Stimulated activated naive CD8-positive, alpha-beta T cell treated with anti-CD3 and anti-CD28 coated beads, Interleukin-15, amount 100 ng/mL, for 72 hours (primary cell): ENCODE measurements around the gene LGALS3BP.

Experiments
- ATAC-seq: fragments of 150-1000 bp; cut with Tn5 transposase; 2 replicates; pipeline ENCODE4 v1.10.0; 2021; ENCODE audit warnings: mild to moderate bottlenecking, moderate library complexity
- DNase-seq, 2 donors: peaks; one replicate each; pipeline ENCODE4 v3.0.0; 2021 to 2022
- H3K27ac Mint-ChIP-seq, 2 donors: one replicate each; pipeline ENCODE4 v1.8.0; 2022; ENCODE audit warnings: mild to moderate bottlenecking in 2 of 2, mixed read lengths in 2 of 2, moderate library complexity in 2 of 2
- H3K27me3 Mint-ChIP-seq: one replicate; pipeline ENCODE4 v1.8.0; 2022; ENCODE audit warnings: mixed read lengths
- H3K4me1 Mint-ChIP-seq: one replicate; pipeline ENCODE4 v1.8.0; 2022; ENCODE audit warnings: mild to moderate bottlenecking, mixed read lengths
- H3K4me3 Mint-ChIP-seq, 2 donors: one replicate each; pipeline ENCODE4 v1.8.0; 2022; ENCODE audit warnings: mild to moderate bottlenecking in 2 of 2, mixed read lengths in 2 of 2, moderate library complexity in 1 of 2
- H3K9me3 Mint-ChIP-seq, 2 donors: one replicate each; pipeline ENCODE4 v1.8.0; 2022; ENCODE audit warnings: mixed read lengths in 2 of 2

The LGALS3BP gene

GRCh38 chr17:78933959-78934568, 45.7 kb downstream of the LGALS3BP start:
- Mint-ChIP-seq H3K27me3 (no peaks in the 10 kb centered on the region), H3K27ac (no peak overlapping the region), H3K4me1 (peaks cover 15% of the 10 kb centered on the region), H3K9me3 (no peaks in the 10 kb centered on the region), H3K4me3 (no peak overlapping the region)
- ATAC-seq, result no peak
- DNase-seq, result no peak

GRCh38 chr17:78933025-78933958, 46.4 kb downstream of the LGALS3BP start:
- Mint-ChIP-seq H3K27me3 (no peaks in the 10 kb centered on the region), H3K9me3 (no peaks in the 10 kb centered on the region), H3K4me3 (peak overlapping the region in 1 of 2 donors; percentile 48), H3K27ac (peak overlapping the region; percentile 76 to 91), H3K4me1 (peaks cover 15% of the 10 kb centered on the region)
- peak; percentile 93 for ATAC-seq
- DNase-seq, result peak in 1 of 2 donors; percentile 48

- Mint-ChIP-seq H3K4me1 (peaks cover 15% of the 10 kb centered on the region), H3K27ac (no peak overlapping the region), H3K9me3 (no peaks in the 10 kb centered on the region), H3K4me3 (no peak overlapping the region), H3K27me3 (peaks cover 8% of the 10 kb centered on the region)
- no peak for ATAC-seq
- DNase-seq, result no peak
Measured at GRCh38 chr17:78929908-78930775, 49.6 kb downstream of the LGALS3BP start.

GRCh38 chr17:78925662-78926555, 53.8 kb downstream of the LGALS3BP start:
- ATAC-seq, result peak; percentile 7
- peak overlapping the region in 1 of 2 donors; percentile 65 for H3K4me3 Mint-ChIP-seq
- no peaks in the 10 kb centered on the region for H3K9me3 Mint-ChIP-seq
- H3K4me1 Mint-ChIP-seq, result peaks cover 21% of the 10 kb centered on the region
- no peak overlapping the region for H3K27ac Mint-ChIP-seq
- H3K27me3 Mint-ChIP-seq, result peaks cover 8% of the 10 kb centered on the region
- DNase-seq, result no peak

GRCh38 chr17:78925234-78925633, 54.5 kb downstream of the LGALS3BP start, which contains the start of gene TIMP2:
TSS of gene TIMP2 (minus strand) at chr17:78925387. CDS start at chr17:78925088, 299 bp downstream.
- DNase-seq (peak; percentile 64 to 66), ATAC-seq (peak; percentile 79)
- Mint-ChIP-seq H3K4me3 (peak within 1 kb of the TSS; percentile 72 to 81), H3K27me3 (peaks cover 8% of the 10 kb centered on the region), H3K9me3 (no peaks in the 10 kb centered on the region), H3K4me1 (peaks cover 21% of the 10 kb centered on the region), H3K27ac (no peak within 1 kb of the TSS)

GRCh38 chr17:78924481-78925151, 55.1 kb downstream of the LGALS3BP start:
- ATAC-seq, result peak; percentile 38
- DNase-seq, result no peak
- Mint-ChIP-seq H3K27ac (no peak overlapping the region), H3K4me3 (peak overlapping the region; percentile 72 to 81), H3K9me3 (no peaks in the 10 kb centered on the region), H3K4me1 (peaks cover 21% of the 10 kb centered on the region), H3K27me3 (peaks cover 8% of the 10 kb centered on the region)

GRCh38 chr17:78923660-78924453, 55.9 kb downstream of the LGALS3BP start:
- peak overlapping the region; percentile 2 to 49 for H3K27ac Mint-ChIP-seq
- H3K4me1 Mint-ChIP-seq, result peaks cover 21% of the 10 kb centered on the region
- H3K27me3 Mint-ChIP-seq, result peaks cover 8% of the 10 kb centered on the region
- peak overlapping the region; percentile 72 to 81 for H3K4me3 Mint-ChIP-seq
- no peaks in the 10 kb centered on the region for H3K9me3 Mint-ChIP-seq
- ATAC-seq (peak; percentile 80), DNase-seq (peak; percentile 36 to 67)

GRCh38 chr17:78922816-78923498, 56.8 kb downstream of the LGALS3BP start:
- Mint-ChIP-seq H3K27ac (peak overlapping the region in 1 of 2 donors; percentile 92), H3K9me3 (no peaks in the 10 kb centered on the region), H3K27me3 (peaks cover 8% of the 10 kb centered on the region), H3K4me1 (peaks cover 28% of the 10 kb centered on the region), H3K4me3 (peak overlapping the region; percentile 72 to 81)
- ATAC-seq (no peak), DNase-seq (no peak)

- DNase-seq, result no peak
- no peaks in the 10 kb centered on the region for H3K9me3 Mint-ChIP-seq
- no peak overlapping the region for H3K27ac Mint-ChIP-seq
- peaks cover 38% of the 10 kb centered on the region for H3K4me1 Mint-ChIP-seq
- no peak for ATAC-seq
- H3K27me3 Mint-ChIP-seq, result peaks cover 8% of the 10 kb centered on the region
- H3K4me3 Mint-ChIP-seq, result no peak overlapping the region
Measured at GRCh38 chr17:78921437-78921971, 58.2 kb downstream of the LGALS3BP start.
